ENCODE data around the gene MED8.
"Not testable (repeated sequence)": the region's sequence is repeated elsewhere in the genome, so short reads cannot be mapped to it uniquely, and the experiment has no call there.

MED8 gene

GRCh38 chr1:43421976-43422750 lies 32.6 kb upstream of the MED8 start:
- no peak for DNase-seq (ENCODE audit: low read depth in 2 of 2)

DNA sequence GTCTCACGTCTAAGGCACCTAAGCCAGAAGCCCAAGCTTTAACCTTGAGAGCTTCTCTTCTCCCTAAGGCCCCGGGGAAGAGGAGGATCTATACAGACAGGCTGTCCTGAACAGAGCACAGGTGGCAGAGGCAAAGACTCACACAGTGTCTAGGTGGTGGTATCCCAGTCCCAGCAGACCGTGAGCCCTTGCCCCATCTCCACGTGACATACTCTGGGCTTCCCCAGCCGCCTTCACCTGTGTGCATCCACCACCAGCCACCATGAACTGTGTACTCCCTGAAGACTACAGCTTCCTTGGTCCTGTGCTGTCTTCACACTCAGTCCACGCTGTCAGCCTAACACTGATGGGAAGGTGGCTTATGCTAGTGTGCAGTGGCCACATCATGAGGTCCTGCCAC lies 31.8 kb upstream of the MED8 start:
- DNase-seq (ENCODE audit: low read depth in 2 of 2): no peak

DNA sequence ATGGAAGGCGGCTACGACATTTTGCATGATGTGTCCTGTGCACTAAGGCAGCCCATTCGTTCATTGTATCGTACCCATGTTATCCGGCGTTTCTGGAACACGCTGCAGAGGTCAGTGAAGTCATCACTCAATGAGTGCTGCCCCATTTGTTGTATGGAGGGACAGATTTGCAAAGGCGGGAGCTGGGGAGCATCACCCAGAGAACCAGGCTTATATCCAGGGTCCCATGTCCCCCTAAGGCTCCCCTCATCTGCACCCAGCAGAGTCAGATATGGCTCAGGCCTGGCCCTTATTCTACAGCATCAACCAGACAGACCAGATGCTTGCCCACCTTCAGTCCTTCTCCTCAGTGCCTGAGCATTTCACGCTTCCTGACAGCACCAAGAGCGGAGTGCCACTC lies 31.3 kb upstream of the MED8 start:
- DNase-seq (ENCODE audit: low read depth in 2 of 2): no peak

GRCh38 chr1:43419627-43420425 lies 30.2 kb upstream of the MED8 start:
- DNase-seq (ENCODE audit: low read depth in 2 of 2): no peak

DNA sequence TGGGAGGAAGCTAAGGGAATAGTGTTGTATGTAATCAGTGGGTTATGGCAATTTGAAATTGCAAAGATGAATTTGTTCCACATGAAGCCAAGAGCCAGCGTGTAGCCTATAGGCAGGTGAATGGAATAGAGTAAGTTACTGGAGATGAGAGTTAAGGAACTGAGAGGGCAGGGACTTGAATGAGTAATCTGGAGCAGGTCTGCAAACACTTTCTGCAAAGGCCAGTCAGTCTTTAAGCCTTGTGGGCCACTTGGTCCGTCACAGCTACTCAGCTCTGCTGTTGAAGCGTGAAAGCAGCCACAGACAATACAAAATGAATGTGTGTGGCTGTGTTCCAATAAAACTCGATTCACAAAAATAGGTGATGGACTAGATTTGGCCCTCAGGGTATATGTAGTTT lies 29.3 kb upstream of the MED8 start:
- no peak for DNase-seq (ENCODE audit: low read depth in 2 of 2)

DNA sequence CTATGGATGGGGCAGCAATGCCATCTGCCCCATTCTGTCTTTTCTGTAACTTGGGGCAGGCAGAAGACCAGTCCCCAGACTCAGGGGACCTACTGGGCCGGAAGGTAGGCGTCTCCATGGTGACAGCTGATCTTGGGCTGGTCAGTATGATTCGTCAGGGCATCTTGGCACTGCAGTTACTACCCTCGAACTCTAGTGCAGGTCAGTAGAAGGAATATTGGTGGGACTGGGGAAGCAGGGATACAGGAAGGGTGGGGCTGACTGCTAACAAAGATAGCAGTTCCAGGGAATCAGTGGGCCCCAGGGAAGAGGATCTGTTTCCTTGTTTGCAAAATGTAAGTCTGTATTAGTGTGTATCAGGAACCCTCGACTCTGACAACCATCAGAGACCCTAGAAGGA lies 26.3 kb upstream of the MED8 start:
- DNase-seq (ENCODE audit: low read depth in 2 of 2): no peak

GRCh38 chr1:43414634-43415223 lies 25.1 kb upstream of the MED8 start:
- DNase-seq (ENCODE audit: low read depth in 2 of 2): peak; percentile 31 to 46

GRCh38 chr1:43413426-43413825 lies 23.8 kb upstream of the MED8 start:
- not testable (repeated sequence) for DNase-seq (ENCODE audit: low read depth in 2 of 2)

- no peak for DNase-seq (ENCODE audit: low read depth in 2 of 2)
These were observed 21.0 kb upstream of the MED8 start for GRCh38 chr1:43410571-43410970.

DNA sequence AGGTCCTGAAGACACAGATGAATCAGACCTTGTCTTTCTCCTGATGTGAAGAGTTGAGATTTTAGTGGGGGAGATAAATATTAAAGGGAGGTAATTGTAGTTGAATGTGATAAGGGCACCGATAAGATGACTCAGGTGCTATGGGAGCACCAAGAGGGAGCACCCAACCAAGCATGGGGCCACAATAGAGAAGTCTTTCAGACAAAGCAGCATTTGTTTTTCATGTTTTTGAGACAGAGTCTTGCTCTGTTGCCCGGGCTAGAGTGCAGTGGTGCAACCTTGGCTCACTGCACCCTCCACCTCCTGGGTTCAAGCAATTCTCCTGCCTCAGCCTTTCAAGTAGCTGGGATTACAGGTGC lies 16.3 kb upstream of the MED8 start:
- no peak for DNase-seq (ENCODE audit: low read depth in 2 of 2)

- no peak for DNase-seq (ENCODE audit: low read depth in 2 of 2)
These were observed 15.7 kb upstream of the MED8 start for GRCh38 chr1:43405219-43405875.

- no peak for DNase-seq (ENCODE audit: low read depth in 2 of 2)
These were observed 14.8 kb upstream of the MED8 start for GRCh38 chr1:43404353-43404752.

GRCh38 chr1:43402089-43402865 lies 12.7 kb upstream of the MED8 start:
- no peak for DNase-seq (ENCODE audit: low read depth in 2 of 2)

GRCh38 chr1:43400441-43400840 lies 10.8 kb upstream of the MED8 start:
- DNase-seq (ENCODE audit: low read depth in 2 of 2): not testable (repeated sequence)

- no peak for DNase-seq (ENCODE audit: low read depth in 2 of 2)
These were observed 8.6 kb upstream of the MED8 start for GRCh38 chr1:43398227-43398626.

DNA sequence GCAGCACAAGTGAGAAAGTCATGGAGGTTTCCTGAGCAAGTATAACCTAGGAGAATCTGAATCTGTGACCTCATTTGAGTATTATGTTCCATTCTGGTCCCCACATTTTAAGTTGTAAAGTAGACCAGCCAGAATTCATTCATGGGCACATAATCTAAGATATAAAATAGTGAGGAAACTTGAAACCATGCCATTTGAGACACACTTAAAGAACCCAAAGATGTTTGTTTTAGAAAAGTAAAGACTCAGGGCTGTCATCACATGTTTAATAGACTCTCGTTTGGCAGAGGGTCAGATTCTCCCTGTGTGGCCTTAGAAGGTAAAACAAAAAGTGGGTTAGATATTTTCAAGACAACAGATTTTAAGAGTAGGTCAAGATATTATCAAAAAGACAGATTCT lies 6.5 kb upstream of the MED8 start:
- DNase-seq (ENCODE audit: low read depth in 2 of 2): no peak

DNA sequence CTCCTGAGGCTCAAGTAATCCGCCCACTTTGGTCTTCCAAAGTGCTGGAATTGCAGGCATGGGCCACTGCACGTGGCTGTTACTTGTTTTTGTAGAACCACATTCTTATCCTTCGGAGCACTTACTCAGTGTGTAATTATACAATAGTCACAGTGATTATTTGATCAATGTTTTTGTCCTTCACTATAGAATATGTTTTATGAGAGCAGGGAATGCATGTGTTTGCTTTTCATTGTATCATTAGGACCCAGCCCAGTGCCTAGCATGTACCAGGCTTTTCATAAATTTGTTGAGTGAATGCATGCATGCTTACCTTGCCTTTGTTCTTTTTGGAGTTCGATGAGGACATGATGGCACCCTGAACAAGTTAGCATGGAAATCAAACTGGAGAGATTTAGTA lies 5.9 kb upstream of the MED8 start:
- DNase-seq (ENCODE audit: low read depth in 2 of 2): no peak

DNA sequence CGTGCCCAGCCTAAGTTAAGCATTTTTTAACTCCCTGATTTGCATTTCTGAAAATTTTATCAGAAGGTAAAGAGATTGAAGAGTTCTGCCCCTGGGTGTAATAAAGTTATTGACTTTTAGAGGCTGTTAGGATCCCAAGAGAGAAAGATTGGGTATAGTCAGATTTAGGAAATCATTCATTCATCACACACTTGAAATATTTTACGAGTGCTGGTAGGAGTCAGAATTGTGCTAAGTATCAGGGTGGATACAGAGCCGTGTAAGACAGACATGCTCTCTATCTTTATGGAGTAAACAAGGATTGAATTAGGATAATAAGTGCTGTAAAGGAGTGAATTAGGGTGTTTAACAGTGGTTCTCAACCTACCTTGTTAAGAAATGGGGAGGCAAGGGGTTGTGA lies 3.1 kb upstream of the MED8 start:
- no peak for DNase-seq (ENCODE audit: low read depth in 2 of 2)

DNA sequence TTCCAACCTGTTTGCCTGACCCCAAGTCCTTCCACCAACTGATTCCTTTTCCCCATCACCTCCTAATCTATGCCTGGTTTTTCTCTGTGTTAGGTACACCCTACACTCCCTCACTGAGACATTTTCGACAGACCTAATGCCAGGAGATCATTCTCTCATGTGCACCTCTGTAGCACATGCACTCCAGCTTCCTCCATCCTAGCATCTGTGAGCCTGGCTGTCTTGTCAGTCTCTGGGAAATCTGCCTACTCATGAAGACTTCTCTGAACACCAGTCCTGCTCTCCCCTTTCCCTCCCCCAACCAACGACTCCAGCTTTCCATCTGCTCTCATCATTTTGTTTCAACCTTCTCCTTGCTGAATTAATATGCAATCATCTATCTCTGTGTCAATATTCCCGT lies 987 bp downstream of the MED8 start:
- DNase-seq (ENCODE audit: low read depth in 2 of 2): no peak

GRCh38 chr1:43387976-43388599 lies 1.5 kb downstream of the MED8 start:
- DNase-seq (ENCODE audit: low read depth in 2 of 2): no peak

- no peak for DNase-seq (ENCODE audit: low read depth in 2 of 2)
These were observed 2.9 kb downstream of the MED8 start for GRCh38 chr1:43386676-43387075.
